Activated T-helper 1 cell treated with Interleukin-2 at 50 U/mL for 16 hours (primary cell): ENCODE measurements around the gene PAGR1.
"Not testable (repeated sequence)": the region's sequence is repeated elsewhere in the genome, so short reads cannot be mapped to it uniquely, and the experiment has no call there.

ENCODE experiments used
- DNase-seq: peaks from one replicate; pipeline ENCODE4 v3.0.0-alpha.2; 2020; ENCODE audit warnings: low read depth

PAGR1 gene

GRCh38 chr16:29812754-29813643 lies 3.0 kb upstream of the PAGR1 start:
- no peak for DNase-seq

GRCh38 chr16:29813644-29814562 lies 2.0 kb upstream of the PAGR1 start:
- no peak for DNase-seq

DNA sequence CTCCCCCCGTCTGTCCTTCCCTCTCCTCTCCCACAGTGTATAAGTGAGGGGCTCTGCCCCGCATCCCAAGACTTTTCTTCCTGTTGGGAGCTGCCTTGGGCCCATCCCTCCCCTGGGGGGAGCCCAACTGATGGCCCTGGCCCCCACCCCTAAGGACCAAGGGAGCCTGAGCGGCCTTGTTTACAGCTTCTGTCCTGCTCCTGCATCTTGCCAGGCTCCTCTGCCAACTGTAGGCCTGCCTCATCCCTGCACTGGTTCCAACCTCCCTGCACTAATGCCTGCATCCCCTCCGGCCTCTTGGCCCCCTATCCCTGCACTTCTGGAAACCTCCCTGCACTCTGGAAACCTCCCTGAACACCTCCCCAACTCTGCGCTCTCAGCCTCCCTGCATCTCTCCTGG lies 1.4 kb upstream of the PAGR1 start:
- no peak for DNase-seq

- peak; percentile 41 for DNase-seq
These were observed 775 bp upstream of the PAGR1 start for GRCh38 chr16:29815032-29815721.

DNA sequence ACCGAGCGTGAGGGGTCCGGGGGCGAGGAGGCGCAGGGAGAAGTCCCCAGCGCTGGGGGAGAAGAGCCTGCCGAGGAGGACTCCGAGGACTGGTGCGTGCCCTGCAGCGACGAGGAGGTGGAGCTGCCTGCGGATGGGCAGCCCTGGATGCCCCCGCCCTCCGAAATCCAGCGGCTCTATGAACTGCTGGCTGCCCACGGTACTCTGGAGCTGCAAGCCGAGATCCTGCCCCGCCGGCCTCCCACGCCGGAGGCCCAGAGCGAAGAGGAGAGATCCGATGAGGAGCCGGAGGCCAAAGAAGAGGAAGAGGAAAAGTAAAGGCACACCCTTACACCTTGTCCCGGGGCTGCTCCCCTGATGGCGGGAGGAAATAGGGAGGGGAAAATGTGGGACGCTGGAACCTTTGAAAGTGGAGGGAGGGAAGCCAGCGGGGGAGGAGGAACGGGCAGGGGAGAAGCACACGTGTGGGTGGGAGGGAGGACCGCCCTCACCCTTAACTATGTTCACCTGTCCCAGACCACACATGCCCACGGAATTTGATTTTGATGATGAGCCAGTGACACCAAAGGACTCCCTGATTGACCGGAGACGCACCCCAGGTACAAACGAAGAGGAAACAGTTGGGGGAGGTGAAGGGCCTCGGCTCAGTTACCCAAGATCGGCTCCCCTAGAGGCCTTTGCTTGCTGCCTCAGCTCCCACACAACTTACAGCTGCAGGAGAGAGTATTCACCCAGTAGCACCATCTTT lies 916 bp downstream of the PAGR1 start:
- no peak for DNase-seq

DNA sequence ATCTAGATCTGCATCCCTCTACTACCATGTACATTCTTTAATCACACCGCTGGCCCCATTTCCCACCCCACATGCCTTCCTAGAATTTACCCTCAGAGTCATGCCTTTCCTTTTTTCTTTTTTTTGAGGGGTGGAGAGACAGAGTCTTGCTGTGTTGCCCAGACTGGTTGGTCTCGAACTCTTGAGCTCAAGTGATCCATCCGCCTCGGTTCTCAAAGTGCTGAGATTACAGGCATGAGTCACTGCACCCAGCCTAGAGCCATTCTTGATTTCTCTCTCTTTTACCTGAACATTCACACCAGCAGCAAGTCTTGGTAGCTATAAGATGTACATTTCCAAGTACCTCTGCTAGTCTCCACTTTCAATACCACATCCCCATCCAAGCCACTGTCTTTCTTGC lies 2.1 kb downstream of the PAGR1 start:
- no peak for DNase-seq

GRCh38 chr16:29819506-29819905 lies 3.6 kb downstream of the PAGR1 start:
- DNase-seq = no peak

DNA sequence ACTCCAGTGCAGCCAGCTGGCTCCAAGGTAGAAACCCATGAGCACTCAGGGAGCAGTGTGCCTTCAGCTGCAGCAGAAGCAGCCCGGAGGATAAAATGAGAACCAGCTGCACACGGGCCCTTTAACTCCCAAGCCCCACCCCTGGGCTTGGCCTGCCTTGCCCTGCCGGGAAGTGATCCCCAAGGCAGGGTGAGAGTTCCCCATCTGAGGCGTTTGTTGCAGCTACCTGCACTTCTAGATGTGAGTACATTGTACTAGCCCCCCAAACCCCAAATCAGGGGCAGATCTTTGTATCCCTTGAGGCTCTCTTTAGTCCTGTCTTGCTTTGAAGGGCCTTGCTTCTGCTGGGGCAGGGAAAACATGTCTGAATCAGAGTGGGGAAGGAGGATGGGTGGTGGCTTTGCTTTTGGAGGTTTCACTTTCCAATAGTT lies 4.3 kb downstream of the PAGR1 start, which contains the start of gene MVP:
MVP (plus strand) TSS at position 192 of the 431 bp plus-strand sequence. CDS start 10,088 bp downstream, outside the sequence.
- DNase-seq = no peak

GRCh38 chr16:29820730-29821642 lies 5.0 kb downstream of the PAGR1 start:
- no peak for DNase-seq

- DNase-seq = no peak
These were observed 5.7 kb downstream of the PAGR1 start for GRCh38 chr16:29821643-29822115.

- DNase-seq = no peak
These were observed 8.7 kb downstream of the PAGR1 start for GRCh38 chr16:29824589-29825144.

GRCh38 chr16:29825145-29826044 lies 9.4 kb downstream of the PAGR1 start:
- no peak for DNase-seq

DNA sequence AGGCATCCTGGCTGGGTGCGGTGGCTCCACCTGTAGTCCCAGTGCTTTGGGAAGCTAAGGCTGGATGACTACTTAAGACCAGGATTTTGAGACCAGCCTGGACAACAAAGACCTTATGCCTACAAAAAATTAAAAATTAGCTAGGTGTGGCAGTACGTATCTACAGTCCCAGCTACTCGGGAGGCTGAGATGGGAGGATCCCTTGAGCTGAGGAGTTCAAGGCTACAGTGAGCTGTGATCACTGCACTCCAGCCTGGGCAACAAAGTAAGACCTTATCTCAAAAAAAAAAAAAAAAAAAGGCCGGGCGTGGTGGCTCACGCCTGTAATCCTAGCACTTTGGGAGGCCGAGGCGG lies 10.4 kb downstream of the PAGR1 start:
- DNase-seq = no peak

- no peak for DNase-seq
These were observed 14.8 kb downstream of the PAGR1 start for GRCh38 chr16:29830774-29831173.

DNA sequence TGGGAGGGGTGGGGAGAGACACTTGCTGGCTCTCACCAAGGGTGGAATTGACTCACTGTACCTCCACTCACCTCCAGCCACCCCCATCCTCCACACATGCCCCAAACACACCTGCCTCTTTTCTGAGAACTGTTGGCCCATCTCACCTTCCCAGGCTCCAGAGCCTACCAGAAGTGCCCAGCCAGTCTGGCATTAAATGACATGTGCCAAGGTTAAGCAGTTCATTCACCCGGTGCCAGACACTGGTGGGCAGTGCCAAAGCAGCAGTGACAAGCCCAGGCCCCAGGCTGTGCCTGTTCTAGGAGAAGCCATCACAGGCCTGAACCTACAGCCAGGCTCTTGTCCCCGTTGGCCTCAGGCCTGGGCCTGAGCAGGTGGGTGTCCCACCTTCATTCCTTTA lies 15.5 kb downstream of the PAGR1 start:
- DNase-seq = no peak

- not testable (repeated sequence) for DNase-seq
These were observed 17.3 kb downstream of the PAGR1 start for GRCh38 chr16:29833219-29833618.

DNA sequence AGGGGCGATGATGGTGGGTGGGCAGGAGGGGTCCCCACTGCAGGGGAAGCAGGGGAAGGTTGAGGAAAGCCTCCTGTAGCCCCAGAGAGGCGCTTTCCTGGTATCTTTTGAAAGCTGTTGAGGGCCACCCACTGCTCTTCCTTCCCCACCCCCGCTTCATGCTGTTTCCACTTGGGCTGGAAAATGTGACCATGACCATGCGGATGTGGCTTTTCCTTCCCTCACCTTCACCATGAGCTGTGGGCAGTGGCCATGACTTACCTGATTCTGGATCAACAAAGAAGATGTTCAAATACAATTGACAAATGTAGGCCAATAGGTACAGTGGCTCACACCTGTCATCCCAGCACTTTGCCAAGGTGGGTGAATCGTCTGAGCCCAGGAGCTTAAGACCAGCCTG lies 18.1 kb downstream of the PAGR1 start:
- no peak for DNase-seq

- no peak for DNase-seq
These were observed 20.0 kb downstream of the PAGR1 start for GRCh38 chr16:29835926-29836325.

- no peak for DNase-seq
These were observed 20.7 kb downstream of the PAGR1 start for GRCh38 chr16:29836623-29837022.
